C1 segment of cervical spinal cord (tissue), 14 donors: ENCODE data around the gene NDUFA1.
"Not testable (repeated sequence)": the region's sequence is repeated elsewhere in the genome, so short reads cannot be mapped to it uniquely, and the experiment has no call there.

Source experiments
- DNase-seq, 14 donors: peaks; one replicate each; lab custom pipeline; 2025; lab: John Stamatoyannopoulos, UW

The NDUFA1 gene

DNA sequence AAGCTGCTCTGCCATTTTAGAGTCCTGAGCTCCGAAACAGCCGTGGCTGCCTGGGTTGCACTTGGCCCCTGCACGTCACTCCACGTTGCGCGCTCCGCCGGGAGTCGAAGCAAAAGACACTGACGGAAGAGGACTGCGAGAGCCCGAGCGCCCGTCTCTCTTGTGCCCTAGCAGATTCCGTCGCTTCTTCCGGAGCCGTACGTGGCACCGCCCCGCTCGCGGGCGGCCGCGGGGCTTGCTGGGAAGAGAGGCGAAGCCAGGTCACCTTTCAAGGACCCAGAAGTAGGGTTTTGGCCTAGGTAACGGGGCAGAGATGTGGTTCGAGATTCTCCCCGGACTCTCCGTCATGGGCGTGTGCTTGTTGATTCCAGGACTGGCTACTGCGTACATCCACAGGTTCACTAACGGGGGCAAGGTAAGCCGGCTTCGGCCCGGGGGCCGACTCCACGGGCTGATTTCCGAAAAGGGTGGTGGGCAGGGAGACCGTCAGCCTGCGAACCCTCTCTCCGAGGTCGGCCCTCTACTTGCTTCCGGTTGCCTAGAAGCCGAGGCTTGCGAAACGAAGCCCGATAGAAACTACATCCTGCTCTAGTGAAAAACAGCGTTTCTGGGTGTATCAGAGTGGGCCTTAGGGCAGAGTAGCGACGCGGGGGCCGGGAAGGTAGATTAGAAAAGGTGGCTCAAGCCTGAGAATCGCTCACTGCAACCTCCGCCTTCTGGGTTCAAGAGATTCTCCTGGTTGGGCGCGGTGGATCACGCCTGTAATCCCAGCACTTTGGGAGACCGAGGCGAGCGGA is at the start of gene NDUFA1, which contains the start of gene RNF113A:
Gene NDUFA1 (plus strand): TSS at position 234 of the 797 bp plus-strand sequence. CDS start 80 bp downstream, at position 314.
Gene RNF113A (minus strand): TSS at position 135 of the 797 bp plus-strand sequence. CDS start 120 bp downstream, at position 15.
- DNase-seq, result peak; percentile 12 to 87 (median 72)

DNA sequence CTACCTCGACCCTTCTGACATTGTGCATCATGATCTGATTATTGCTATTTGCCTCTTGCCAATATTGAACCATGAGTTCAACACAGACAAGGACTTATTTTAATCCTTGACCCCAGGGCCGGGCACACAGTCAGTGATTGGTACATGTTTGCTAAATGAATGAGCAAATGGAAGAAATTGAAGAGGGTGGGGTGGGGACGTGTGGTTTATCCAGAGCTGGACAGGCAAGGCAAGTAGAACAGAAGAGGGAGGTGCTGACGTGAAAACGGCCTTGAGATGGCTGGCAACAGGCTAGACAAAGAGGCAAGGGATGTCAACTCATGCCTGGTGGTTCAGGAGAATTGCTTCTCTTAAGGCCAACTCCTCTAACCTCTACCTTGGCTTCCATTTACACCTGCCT is 47.4 kb upstream of the NDUFA1 start:
- not testable (repeated sequence) for DNase-seq

DNA sequence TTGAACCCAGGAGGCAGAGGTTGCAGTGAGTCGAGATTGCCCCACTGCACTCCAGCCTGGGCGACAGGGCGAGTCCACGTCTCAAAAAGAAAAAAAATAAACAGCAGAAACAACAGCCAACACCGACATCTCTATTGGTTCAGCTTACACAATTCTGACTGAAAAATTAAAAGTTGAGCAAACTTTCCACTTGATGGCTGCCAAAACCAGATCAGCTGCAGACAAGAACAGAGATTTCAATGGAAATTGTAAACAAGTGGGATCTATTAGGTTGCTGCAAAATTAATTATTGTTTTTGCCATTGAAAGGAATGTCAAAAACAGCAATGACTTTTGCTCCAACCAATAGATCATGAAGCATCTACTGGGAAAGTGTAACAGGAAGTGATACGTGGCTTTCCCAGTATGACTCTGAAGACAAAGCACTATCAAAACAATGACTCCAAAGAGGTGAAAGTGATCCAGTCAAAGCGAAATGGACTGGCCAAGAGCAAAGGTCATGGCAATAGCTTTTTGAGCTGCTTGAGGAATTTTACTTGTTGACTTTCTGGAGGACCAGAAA is 45.2 kb upstream of the NDUFA1 start:
- DNase-seq, result no peak

DNA sequence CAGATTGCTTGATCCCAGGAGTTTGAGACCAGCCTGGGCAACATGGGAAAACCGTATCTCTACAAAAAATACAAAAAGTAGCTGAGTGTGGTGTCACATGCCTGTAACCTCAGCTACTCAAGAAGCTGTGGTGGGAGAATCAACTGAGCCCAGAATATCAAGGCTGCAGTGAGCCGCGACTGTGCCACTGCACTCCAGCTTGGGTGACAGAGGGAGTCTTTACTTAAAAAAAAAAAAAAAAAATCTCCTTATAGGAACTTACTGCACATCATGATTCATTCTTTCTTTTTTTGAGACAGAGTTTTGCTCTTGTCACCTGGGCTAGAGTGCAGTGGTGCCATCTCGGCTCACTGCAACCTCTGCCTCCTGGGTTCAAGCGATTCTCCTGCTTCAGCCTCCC is 43.2 kb upstream of the NDUFA1 start:
- no peak for DNase-seq

DNA sequence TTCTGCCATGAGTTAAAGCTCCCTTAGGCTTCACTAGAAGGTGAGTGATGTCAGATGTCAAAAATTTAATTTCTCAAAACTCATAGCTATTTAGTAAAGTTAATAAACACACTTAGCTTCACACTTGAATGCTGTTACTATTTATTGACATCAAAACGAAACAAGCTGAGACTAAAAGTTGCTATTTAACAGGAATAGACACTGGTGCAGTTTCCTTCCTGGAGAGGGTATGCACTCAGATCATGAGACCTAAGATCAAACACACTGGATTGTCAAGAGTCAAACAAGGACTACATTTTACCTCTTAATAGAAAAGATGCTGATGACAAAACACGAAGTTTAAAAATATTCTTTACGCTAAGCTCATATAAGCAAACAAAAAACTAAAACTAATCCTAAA is 37.7 kb upstream of the NDUFA1 start:
- no peak for DNase-seq

DNA sequence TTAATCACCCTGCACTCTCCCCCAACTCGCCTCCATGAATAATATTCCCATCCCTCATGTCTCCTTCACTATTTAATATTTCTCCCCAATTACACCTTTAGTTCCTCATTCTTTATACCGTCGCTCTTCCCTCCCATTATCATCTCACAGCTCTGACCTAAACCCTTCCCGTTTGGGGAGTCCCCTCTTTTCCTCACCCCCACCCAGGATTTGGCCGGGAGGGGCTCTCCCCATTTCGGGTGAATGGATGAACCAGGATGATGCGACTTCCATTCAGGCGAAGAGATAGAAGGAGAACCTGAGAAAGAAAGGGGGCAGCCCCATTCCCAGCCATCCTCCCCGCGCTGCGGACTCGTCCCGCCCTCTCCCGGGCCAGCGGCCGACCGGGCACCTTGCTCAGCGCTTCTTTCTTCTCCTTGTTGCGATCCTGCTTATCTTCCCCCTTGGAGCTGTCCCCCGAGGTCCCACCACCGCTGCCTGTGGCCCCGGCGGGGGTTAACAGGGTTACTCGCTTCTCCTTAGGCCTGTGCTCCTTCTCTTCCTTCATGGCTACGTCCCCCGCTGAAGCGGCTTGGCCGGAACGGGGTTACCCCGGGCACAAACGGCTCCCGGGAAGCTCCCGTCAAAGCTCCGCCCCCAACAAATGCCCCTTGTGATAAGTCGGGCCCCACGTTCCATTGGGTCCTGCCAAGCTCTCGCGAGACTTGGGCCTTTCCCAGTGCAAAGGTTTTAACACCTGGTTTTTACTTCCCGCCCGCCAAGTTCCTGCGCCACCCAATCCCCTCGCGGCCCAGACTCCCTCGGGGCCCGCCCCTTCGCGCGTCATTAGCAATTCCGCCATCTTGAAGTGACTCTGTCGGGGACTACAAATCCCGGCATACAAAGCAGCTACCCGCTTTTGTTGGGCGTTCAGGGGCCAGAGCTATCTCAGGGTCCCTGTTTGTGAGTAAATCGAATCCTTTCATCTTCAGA is 19.0 kb upstream of the NDUFA1 start, which contains the start of gene UPF3B:
Gene UPF3B (minus strand): TSS at position 582 of the 972 bp plus-strand sequence. CDS start 35 bp downstream, at position 547.
- peak; percentile 25 to 96 (median 86) for DNase-seq

DNA sequence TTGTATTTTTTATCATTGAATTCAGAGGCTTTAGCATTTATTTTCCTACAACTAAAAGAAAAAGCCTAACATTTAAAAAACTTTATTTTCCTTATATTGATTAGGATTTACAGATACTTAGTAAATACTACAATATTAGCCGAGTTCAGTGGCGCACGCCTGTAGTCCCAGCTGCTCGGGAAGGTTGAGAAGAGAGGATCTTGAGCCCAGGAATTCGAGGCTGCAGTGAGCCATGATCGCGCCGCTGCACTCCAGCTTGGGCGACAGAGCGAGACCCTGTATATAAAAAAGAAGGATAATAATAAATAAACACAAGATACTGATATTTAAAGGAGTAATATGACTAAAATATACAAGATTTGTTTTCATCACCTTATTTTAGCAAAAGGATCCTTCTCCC is 18.2 kb upstream of the NDUFA1 start:
- peak in 1 of 14 donors; percentile 20 for DNase-seq

DNA sequence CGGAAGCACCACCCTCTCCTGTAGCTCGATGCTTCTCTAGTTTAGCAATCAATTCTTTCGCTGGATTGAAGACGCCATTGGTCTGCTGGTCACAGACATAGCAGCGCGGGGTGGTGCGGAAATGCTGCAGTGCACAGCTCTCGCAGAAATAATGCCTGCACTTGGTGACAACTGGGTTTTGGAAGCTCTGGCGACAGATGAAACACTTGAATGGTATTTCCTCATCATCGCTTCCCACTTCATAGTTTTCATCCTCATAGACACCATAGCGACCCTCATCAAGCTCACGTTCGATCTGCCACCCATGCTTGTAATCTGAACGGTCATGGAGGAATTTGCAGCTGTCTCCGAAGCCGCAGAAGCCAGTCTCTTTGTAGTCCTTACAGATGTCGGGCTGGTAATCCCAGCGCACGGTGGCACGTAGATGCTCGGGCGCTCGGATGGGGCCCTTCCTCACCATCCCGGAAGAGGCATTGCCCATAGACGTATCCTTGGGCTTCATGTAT is 953 bp upstream of the NDUFA1 start:
- DNase-seq, result peak in 6 of 14 donors; percentile 8 to 39 (median 28)

DNA sequence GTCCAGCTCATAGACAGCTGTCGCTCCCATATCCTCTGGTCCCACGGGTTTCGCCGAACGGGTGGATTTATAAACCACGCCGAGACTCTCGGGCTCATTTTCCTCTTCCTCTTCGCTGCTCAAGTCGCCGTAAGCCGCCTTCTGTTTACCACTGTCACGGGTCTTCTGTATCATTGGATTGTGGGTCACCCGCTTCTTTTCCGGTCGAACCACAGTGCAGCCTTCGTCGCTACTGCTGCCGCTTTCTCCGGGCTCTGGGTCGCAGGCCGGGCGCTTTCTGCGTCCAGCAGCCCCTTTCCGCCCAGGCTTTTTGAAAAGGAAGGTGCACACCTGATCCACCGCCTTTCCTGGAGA is 410 bp upstream of the NDUFA1 start:
- DNase-seq, result peak in 4 of 14 donors; percentile 42 to 49 (median 48)

DNA sequence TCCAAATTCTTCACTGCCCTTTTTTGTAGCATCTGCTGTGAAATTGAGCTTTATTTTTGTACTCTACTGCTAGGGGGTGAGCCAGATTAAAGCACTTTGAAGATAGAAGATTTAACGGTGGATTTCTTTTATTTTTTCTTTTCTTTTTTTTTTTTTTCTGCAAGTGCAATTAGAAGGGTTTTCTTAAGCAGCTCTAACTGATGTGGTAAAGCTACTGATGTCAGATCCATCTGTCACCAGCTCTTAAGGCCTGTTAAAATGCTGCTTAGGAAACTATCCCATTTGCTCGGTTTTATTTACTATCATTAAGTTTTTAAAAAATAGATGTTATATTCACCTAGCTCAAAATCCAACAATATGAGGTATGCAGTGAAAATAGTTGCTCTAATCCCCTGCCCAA is 7.1 kb downstream of the NDUFA1 start:
- no peak for DNase-seq

DNA sequence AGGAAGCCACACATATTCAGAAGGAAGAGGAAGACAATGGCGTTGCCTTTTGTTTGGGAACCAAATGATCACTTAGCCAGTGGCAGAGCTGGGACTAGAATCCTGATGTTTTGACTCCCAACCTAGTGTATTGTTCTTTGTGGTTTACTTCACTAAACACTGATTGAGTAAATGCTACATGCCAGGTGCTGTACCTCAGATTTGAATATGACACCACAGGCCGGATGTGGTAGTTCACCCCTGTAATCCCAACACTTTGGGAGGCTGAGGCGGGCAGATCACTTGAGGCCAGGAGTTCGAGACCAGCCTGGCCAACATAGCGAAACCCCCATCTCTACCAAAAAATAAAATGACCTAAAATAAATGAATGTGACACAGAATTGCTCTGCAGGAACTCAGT is 8.4 kb downstream of the NDUFA1 start:
- no peak for DNase-seq

DNA sequence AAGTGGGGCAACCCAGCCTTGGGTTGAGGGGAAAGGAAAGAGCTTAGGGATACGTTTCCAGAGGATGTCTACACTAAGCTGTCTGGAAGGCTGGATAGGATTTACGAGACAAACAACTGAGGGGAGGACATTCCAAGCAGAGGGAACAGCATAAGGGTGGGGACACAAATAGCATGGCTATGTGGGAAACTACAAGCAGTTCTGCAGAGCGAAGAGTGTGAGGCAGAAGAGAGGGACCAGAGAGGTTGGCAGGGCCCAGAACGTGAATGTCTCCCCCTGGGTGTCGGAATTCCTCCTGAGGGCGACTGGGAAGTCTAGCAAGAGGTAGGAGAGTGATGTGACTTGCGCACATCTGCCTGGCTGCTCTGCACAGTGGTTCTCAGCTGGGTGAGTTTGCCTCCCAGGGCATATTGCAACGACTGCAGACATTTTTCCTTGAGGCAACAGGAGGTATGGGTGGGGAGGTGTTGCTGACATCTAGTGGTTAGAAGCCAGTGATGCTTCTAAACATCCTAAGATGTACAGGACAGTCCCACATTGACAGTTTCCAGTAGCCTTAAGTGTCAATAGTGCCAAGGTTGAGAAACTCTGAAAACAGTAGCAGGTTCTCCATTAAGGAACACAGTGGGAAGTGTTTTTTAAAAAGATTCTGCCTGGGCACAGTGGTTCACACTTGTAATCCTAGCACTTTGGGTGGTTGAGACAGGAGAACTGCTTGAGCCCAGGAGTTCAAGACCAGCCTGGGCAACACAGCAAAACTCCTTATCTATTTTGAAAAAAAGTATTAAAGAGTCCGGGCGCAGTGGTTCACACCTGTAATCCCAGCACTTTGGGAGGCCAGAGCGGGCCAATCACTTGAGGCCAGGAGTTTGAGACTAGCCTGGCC is 9.2 kb downstream of the NDUFA1 start:
- DNase-seq, result no peak

DNA sequence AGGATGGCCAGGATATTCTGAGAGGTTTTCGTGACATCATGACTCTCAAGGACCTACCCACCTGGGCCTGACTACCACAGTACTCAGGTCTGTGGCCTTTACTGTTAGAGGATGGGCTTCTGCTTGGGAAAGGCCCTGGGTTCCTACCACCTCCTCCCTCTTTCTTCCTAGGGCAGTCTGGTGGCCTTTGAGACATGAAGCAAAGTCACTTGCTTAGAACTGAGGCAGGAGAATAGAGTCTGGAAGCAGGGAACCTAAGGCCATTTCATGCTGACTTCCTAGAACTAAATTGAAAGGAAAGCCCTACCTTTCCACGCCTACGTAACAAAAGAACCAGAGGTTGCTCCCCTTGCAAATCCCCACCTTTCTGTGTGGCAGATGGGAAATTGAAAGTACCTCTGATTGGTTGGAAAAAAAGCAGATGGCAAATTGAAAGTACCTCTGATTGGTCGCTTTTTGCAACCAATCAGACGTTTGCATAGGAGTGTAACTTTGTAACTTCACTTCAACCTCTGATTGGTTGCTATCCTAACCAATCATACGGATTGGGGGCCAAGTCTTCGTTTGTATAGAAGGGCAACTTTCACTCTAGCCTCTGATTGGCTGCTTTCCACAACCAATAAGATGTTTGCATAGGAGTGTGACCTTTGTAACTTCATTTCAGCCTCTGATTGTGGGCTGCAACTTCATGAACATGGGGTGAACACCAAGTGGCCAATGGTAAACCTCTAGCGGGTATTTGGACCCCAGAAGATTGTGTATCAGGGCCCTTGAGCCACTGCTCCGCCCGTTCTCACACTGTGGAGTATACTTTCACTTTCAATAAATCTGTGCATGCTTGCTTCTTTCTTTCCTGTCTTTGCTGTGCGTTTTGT is 14.2 kb downstream of the NDUFA1 start:
- DNase-seq, result no peak

DNA sequence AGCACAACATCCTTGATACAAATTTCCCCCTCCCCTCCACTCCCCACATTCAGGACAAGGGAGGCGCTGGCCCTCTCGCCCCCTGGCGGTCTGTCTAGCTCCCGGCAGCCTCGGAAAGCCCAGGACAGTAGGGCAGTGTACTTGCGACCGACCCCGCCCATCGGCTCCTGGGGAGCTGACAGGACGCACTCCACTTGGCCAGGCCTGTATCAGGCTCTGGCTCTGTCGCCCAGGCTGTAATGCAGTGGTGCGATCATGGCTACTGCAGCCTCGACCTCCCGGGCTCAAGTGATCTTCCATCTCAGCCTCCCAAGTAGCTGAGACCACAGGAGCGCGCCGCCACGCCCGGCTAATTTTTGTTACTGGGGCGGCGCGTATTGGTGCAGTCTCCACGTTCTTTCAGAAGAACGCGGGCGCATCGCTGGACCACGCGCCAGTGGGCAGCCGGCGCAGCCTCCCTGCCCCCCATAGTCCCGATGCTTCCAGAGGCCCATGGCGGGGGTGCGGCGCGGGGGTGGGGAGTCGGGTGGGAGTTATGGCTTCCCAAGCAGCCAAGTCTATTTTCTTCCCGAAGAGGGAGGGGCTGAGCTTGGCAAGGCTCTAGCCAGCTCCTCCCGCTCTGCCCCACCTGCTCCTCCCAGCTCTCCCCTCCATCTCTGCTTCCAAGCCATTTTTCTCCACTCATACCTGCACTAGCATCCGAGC is 16.2 kb downstream of the NDUFA1 start:
- peak in 3 of 14 donors; percentile 1 to 13 (median 3) for DNase-seq

DNA sequence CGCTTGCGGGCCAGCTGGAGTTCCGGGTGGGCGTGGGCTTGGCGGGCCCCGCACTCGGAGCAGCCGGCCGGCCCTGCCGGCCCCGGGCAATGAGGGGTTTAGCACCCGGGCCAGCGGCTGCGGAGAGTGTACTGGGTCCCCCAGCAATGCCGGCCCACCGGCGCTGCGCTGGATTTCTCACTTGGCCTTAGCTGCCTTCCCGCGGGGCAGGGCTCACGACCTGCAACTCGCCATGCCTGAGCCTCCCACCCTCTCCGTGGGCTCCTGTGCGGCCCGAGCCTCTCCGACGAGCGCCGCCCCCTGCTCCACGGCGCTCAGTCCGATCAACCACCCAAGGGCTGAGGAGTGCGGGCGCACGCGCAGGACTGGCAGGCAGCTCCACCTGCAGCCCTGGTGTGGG is 19.0 kb downstream of the NDUFA1 start:
- not testable (repeated sequence) for DNase-seq

DNA sequence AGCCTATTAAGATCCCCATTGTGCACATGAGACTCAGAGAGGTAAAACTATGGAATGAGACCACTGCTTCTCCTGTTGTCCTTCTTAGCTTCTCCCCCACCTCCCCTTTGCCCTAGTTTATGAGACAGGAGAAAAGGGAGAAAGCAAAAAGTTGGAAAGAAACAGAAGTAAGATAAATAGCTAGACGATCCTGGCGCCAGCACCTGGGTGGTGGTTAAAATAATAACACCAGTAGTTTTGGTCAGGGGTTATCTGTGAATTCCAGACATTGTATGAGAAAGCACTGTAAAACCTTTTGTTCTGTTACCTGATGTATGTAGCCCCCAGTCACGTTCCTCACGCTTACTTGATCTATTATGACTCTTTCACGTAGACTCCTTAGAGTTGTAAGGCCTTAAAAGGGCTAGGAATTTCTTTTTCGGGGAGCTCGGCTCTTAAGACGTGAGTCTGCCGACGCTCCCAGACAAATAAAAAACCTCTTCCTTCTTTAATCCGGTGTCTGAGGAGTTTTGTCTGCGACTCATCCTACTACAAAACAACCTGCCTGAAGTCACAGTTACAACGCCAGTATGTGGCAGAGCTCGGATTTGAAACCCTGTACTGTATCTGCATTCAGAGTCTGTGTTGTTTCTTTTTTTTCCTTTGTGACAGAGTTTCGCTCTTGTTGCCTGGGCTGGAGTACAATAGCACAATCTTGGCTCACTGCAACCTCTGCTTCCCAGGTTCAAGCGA is 20.5 kb downstream of the NDUFA1 start:
- DNase-seq, result not testable (repeated sequence)

DNA sequence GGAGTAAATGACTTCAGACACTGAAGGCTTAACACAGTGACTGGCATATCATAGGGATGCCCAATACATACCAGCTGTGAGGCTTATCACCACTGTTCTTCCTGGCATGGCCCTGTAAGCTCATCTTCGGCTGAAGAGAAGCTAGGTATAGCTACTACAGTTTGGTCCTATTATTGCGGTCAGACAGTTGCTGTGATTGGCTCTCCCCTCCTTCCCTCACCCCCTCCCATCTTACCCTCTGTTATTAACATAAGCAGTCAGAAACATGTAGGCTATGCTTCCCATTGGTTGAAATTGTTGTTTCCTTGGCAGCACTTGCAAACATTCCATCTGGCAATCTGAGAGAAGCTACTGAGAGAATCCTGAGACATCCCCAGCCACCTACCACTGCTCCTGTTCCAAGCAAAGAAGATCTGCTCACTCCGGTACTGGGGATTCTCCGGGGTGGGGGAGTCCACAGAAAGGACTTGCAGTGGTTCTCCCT is 24.3 kb downstream of the NDUFA1 start, which contains the start of gene AKAP14:
Gene AKAP14 (plus strand): TSS at position 51 of the 484 bp plus-strand sequence. CDS start 7,331 bp downstream, outside the sequence.
- no peak for DNase-seq

DNA sequence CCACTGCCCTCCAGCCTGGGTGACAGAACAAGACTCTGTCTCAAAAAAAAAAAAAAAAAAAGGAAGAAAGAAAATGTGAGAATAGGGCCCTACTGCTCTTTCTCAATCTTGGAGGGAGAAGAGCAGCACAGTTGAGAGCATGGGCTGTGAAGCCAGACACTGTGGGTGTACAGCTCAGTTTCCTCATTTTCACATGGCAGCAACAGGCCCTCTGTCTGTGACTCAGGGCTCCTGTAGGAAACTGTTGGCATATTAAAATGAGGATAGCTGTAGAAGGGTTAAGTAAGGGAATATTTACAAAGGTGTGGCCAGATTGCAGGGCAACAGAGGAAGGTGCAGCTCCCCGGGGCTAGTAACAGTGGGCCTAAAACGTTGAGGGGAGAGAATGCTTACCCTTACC is 27.5 kb downstream of the NDUFA1 start:
- DNase-seq, result peak in 1 of 14 donors; percentile 0
